Sigmoid colon (tissue), 7 donors: ENCODE measurements around the gene RNF19B. TPM values are rescaled to one million over a fixed set of nuclear protein-coding genes. Genes with fewer than 3 reads are reported as not detected.

Source experiments
- DNase-seq: peaks from one replicate; pipeline ENCODE4 v3.0.0-alpha.2; 2019
- H3K27ac ChIP-seq, 4 donors: fragments of 200-600 bp; sonication (generic); one replicate each; pipeline ENCODE4 v1.5.1; 2016 to 2019; ENCODE audit warnings: mild to moderate bottlenecking in 1 of 4
- H3K27me3 ChIP-seq, 3 donors: fragments of 200-600 bp; sonication (generic); one replicate each; pipeline ENCODE4 v1.5.1; 2019; ENCODE audit warnings: mild to moderate bottlenecking in 1 of 3
- H3K36me3 ChIP-seq, 4 donors: fragments of 200-600 bp; sonication (generic); one replicate each; pipeline ENCODE4 v1.5.1; 2016 to 2019
- H3K4me1 ChIP-seq, 4 donors: fragments of 200-600 bp; sonication (generic); one replicate each; pipeline ENCODE4 v1.5.1; 2017 to 2019
- H3K4me3 ChIP-seq, 4 donors: fragments of 200-600 bp; sonication (generic); one replicate each; pipeline ENCODE4 v1.5.1; 2017 to 2019; ENCODE audit warnings: mild to moderate bottlenecking in 2 of 4, moderate library complexity in 1 of 4
- H3K9me3 ChIP-seq, 4 donors: fragments of 200-600 bp in 3 of 4; sonication (generic) in 3 of 4; one replicate each; pipeline versions ENCODE4 v1.5.1 to v1.6.1; 2013 to 2019
- EP300 ChIP-seq, 4 donors: sonication (generic); formaldehyde crosslinking; IDR thresholded peaks; one replicate each; pipeline ENCODE4 v1.6.1; 2017; ENCODE audit warnings: antibody characterized with exemption in 4 of 4
- POLR2A ChIP-seq, 2 donors: fragments of 450-650 bp; IDR thresholded peaks; one replicate each; pipeline ENCODE4 v1.6.1; 2016; ENCODE audit warnings: antibody characterized with exemption in 2 of 2, mild to moderate bottlenecking in 2 of 2, moderate library complexity in 2 of 2
- POLR2AphosphoS5 ChIP-seq, 4 donors: sonication (generic); formaldehyde crosslinking; IDR thresholded peaks; one replicate each; pipeline ENCODE4 v1.6.1; 2017; ENCODE audit warnings: antibody characterized with exemption in 4 of 4
- WGBS, 2 donors: extraction: QIAGEN DNeasy Blood & Tissue Kit; methylation state at CpG; one replicate each; pipeline ENCODE4 v1.1.7; 2013; 5-methylcytosine and 5-hydroxymethylcytosine counted together
- intact Hi-C: fragments of 100-400 bp; cut with DNase I; formaldehyde crosslinking; loops from one replicate; pipeline ENCODE4 v1.15.1; 2023
- polyA plus RNA-seq, 3 donors: library from polyadenylated mRNA; stranded (reverse); fragments of 200-250 nt; gene quantifications; one replicate each; pipeline ENCODE4 v1.2.3, GENCODE V29; 2013
- total RNA-seq, 4 donors: library from RNA; depleted of rRNA; stranded (reverse); fragments of >200 nt; gene quantifications; one replicate each; pipeline ENCODE4 v1.1.0, GENCODE V29; 2016
- TF ChIP-seq, protein P1 (sequence below), 4 experiments: fragments of 450-650 bp in 3 of 4; fragments of 200-600 bp in 1 of 4; IDR thresholded peaks; one replicate each; pipeline ENCODE4 v1.5.1; 2016 to 2019; ENCODE audit warnings: antibody characterized with exemption in 4 of 4, mild to moderate bottlenecking in 3 of 4, moderate library complexity in 2 of 4
- donor health status: healthy with polysubstance abuse.
- donor health status: Bipolar disorder and iron deficiency.
- donor health status: healthy.

Gene RNF19B
- total and polyA plus RNA-seq, 7 donors, result 14.5 to 50.7 (median 28.9) TPM

DNA sequence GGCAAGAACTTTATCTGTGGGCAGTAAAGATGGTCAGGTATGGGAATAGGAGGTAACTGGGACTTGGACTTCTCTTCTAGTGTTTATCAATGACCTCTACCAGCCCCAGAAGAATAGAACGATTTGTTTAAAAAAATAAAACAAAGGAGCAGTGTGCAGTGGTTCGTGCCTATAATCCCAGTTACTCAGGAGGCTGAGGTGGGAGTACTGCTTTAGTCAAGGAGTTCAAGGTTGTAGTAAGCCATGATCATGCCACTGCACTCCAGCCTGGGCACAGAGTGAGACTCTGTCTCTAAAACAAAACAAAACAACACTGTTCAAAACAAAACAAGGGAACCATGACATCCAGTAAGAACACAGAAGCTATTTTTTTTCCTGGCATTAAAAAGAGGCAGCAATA, 4.3 kb downstream of the RNF19B start:
- H3K4me3 ChIP-seq, result no peak overlapping the region
- no peaks in the 10 kb centered on the region for H3K9me3 ChIP-seq
- 28 to 71% methylated on average over 2 of the region's 2 CpGs for WGBS, 2 donors
- no peaks in the 10 kb centered on the region for H3K36me3 ChIP-seq
- peaks cover 0 to 41% (median 34%) of the 10 kb centered on the region in 4 donors for H3K4me1 ChIP-seq
- H3K27me3 ChIP-seq, result no peaks in the 10 kb centered on the region
- H3K27ac ChIP-seq, result peak overlapping the region in 1 of 4 donors; percentile 36
- no peak for DNase-seq
- intact Hi-C loops, result loop anchor here (5.0 kb wide), 1 partner anchor 58 kb away; the partner anchor contains the start of gene TMEM54
- no peak for TF ChIP-seq EP300 (IDR thresholded peaks at IDR 0.05)
- no peak for TF ChIP-seq POLR2AphosphoS5 (IDR thresholded peaks at IDR 0.05)
- no peak for TF ChIP-seq POLR2A (IDR thresholded peaks at IDR 0.05)

DNA sequence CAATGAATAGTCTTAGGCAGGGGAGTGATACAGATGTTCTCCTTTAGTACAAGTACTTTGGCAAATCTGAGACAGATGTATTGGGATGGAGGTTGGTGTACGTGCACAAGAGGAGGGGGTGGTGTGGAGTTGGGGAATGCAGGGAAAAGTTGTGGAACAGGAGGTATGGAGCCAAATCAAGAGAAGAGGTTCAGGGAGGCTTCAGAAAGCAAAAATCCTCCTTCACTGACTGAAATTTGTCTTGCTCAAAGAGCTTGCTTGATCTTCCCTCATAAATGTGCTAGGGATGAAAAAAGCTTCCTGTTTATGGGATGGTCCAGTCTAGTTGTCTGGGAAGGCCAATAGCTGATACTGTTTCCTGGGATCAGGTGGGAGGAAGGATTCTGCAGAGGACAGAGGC, 5.8 kb downstream of the RNF19B start:
- Histone ChIP-seq H3K4me3 (no peak overlapping the region), H3K27me3 (no peaks in the 10 kb centered on the region), H3K9me3 (no peaks in the 10 kb centered on the region), H3K4me1 (peaks cover 0 to 45% (median 36%) of the 10 kb centered on the region in 4 donors), H3K27ac (peak overlapping the region in 1 of 4 donors; percentile 0), H3K36me3 (no peaks in the 10 kb centered on the region)
- TF ChIP-seq POLR2AphosphoS5 (IDR thresholded peaks at IDR 0.05) (no peak), EP300 (IDR thresholded peaks at IDR 0.05) (no peak), POLR2A (IDR thresholded peaks at IDR 0.05) (no peak)
- TF ChIP-seq, protein P1, sequence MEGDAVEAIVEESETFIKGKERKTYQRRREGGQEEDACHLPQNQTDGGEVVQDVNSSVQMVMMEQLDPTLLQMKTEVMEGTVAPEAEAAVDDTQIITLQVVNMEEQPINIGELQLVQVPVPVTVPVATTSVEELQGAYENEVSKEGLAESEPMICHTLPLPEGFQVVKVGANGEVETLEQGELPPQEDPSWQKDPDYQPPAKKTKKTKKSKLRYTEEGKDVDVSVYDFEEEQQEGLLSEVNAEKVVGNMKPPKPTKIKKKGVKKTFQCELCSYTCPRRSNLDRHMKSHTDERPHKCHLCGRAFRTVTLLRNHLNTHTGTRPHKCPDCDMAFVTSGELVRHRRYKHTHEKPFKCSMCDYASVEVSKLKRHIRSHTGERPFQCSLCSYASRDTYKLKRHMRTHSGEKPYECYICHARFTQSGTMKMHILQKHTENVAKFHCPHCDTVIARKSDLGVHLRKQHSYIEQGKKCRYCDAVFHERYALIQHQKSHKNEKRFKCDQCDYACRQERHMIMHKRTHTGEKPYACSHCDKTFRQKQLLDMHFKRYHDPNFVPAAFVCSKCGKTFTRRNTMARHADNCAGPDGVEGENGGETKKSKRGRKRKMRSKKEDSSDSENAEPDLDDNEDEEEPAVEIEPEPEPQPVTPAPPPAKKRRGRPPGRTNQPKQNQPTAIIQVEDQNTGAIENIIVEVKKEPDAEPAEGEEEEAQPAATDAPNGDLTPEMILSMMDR (IDR thresholded peaks at IDR 0.05), result no peak
- 85 to 94% methylated on average over 1 of the region's 1 CpG for WGBS, 2 donors
- no peak for DNase-seq
- intact Hi-C loops, result no loop called here

DNA sequence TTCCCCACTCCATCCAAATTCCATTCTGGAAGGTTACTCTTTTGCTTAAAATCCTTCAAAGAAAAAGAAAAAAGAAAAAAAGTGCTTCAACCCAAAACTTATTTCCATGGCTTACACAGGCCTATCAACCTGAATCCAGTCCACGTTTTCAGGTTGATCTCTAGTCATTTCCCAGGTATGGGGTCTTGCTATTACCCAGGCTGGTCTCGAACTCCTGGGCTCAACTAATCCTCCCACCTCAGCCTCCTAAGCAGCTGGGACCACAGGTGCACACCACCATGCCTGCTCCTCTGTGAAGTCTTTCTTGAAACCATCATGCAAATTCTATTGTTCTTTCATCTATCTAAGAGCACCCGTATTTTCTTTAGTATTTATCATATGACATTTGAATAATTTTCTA, 7.6 kb downstream of the RNF19B start:
- no peak overlapping the region for H3K4me3 ChIP-seq
- H3K27me3 ChIP-seq, result no peaks in the 10 kb centered on the region
- DNase-seq, result no peak
- WGBS, 2 donors, result 83 to 89% methylated on average over 3 of the region's 3 CpGs
- no peaks in the 10 kb centered on the region for H3K36me3 ChIP-seq
- TF ChIP-seq POLR2A (IDR thresholded peaks at IDR 0.05) (no peak), POLR2AphosphoS5 (IDR thresholded peaks at IDR 0.05) (no peak), EP300 (IDR thresholded peaks at IDR 0.05) (no peak)
- TF ChIP-seq, protein P1 (IDR thresholded peaks at IDR 0.05), result no peak
- H3K9me3 ChIP-seq, result no peaks in the 10 kb centered on the region
- H3K4me1 ChIP-seq, result peaks cover 0 to 39% (median 25%) of the 10 kb centered on the region in 4 donors
- no peak overlapping the region for H3K27ac ChIP-seq
- intact Hi-C loops, result no loop called here

DNA sequence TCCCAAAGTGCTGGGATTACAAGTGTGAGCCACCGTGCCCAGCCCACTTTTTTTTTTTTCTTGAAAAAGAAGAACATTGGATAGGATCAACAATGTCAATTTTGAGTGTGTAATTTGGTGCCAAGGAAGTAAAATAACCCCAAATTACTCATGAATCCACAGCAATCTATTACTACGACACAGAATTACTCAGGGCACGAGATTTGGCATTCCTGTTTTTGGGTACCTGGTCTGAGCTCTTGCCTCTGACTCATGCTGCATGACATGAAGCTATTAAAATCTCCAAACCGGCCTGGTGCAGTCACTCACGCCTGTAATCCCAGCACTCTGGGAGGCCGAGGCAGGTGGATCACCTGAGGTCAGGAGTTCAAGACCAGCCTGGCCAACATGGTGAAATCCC, 10.4 kb downstream of the RNF19B start:
- WGBS, 2 donors, result 84 to 89% methylated on average over 6 of the region's 6 CpGs
- Histone ChIP-seq H3K4me3 (no peak overlapping the region), H3K9me3 (no peaks in the 10 kb centered on the region), H3K27me3 (no peaks in the 10 kb centered on the region), H3K4me1 (peaks cover 0 to 39% (median 22%) of the 10 kb centered on the region in 4 donors), H3K27ac (peak overlapping the region in 2 of 4 donors; percentile 2 to 59), H3K36me3 (no peaks in the 10 kb centered on the region)
- no peak for DNase-seq
- TF ChIP-seq POLR2A (IDR thresholded peaks at IDR 0.05) (no peak), POLR2AphosphoS5 (IDR thresholded peaks at IDR 0.05) (no peak), EP300 (IDR thresholded peaks at IDR 0.05) (no peak)
- TF ChIP-seq, protein P1 (IDR thresholded peaks at IDR 0.05), result no peak
- intact Hi-C loops, result no loop called here

DNA sequence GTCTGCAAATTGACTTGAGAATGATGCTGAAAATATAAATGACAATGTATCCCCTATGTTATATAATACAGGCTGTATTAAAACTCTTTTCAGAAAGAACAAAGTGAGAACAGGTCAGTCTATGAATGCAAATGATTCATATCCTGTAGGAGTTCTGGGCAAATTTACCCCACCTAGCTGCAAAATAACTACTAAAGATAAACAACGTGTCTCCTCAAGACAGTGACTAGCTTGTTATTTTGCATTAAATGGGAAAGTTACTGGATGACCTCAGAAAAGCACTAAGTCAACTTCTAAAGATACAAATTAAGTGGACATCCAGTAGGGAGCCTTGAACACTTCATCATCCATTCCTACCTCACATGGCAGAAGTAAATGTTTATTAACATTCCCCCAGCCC, 11.1 kb downstream of the RNF19B start:
- Histone ChIP-seq H3K36me3 (no peaks in the 10 kb centered on the region), H3K4me1 (peaks cover 0 to 41% (median 27%) of the 10 kb centered on the region in 4 donors), H3K4me3 (no peak overlapping the region), H3K27ac (peak overlapping the region in 2 of 4 donors; percentile 2 to 59), H3K27me3 (no peaks in the 10 kb centered on the region), H3K9me3 (no peaks in the 10 kb centered on the region)
- DNase-seq, result no peak
- intact Hi-C loops, result no loop called here
- WGBS, 2 donors, result 17 to 43% methylated on average over 1 of the region's 1 CpG
- TF ChIP-seq, protein P1 (IDR thresholded peaks at IDR 0.05), result no peak
- peak in 1 of 4 donors; percentile 54 for TF ChIP-seq POLR2AphosphoS5 (IDR thresholded peaks at IDR 0.05)
